Neural cell (in vitro differentiated cells): Measurements from ENCODE around the gene HS6ST3. TPM values are rescaled to one million over a fixed set of nuclear protein-coding genes. Genes with fewer than 3 reads are reported as not detected.
A peak's percentile ranks its signal among the peaks of the same experiment; 100 is the strongest.

Source experiments
- H2AFZ ChIP-seq: fragments of 200-600, 300-800 bp; sonication (generic), shearing (Covaris generic); 2 replicates; pipeline ENCODE4 v1.6.0; 2014; ENCODE audit warnings: low read depth, mild to moderate bottlenecking, antibody characterized with exemption, low read length, moderate library complexity
- H3F3A ChIP-seq: fragments of 200-600 bp; shearing (Covaris generic); 2 replicates; pipeline ENCODE4 v1.6.1; 2016; ENCODE audit warnings: mild to moderate bottlenecking, moderate library complexity, mixed read lengths, antibody characterized with exemption, low read length; ENCODE audit not compliant: insufficient read depth, poor library complexity, severe bottlenecking
- H3K27ac ChIP-seq: fragments of 200-600, 300-800 bp; sonication (generic), shearing (Covaris generic); 2 replicates; pipeline ENCODE4 v1.5.1; 2014; ENCODE audit warnings: mild to moderate bottlenecking, low read length, moderate library complexity
- H3K27me3 ChIP-seq: fragments of 300-800, 200-600 bp; sonication (generic), shearing (Covaris generic); 2 replicates; pipeline ENCODE4 v1.6.0; 2014; ENCODE audit warnings: mild to moderate bottlenecking, low read depth, low read length, moderate library complexity; ENCODE audit not compliant: insufficient read depth
- H3K36me3 ChIP-seq: fragments of 300-800, 200-600 bp; sonication (generic), shearing (Covaris generic); 2 replicates; pipeline ENCODE4 v1.5.1; 2014; ENCODE audit warnings: mild to moderate bottlenecking, antibody characterized with exemption, low read length, moderate library complexity; ENCODE audit not compliant: insufficient read depth
- H3K4me2 ChIP-seq: fragments of 300-800, 200-600 bp; sonication (generic), shearing (Covaris generic); 2 replicates; pipeline ENCODE4 v1.6.0; 2014; ENCODE audit warnings: mild to moderate bottlenecking, low read length
- H3K4me3 ChIP-seq: fragments of 300-800, 200-600 bp; sonication (generic), shearing (Covaris generic); 2 replicates; pipeline ENCODE4 v1.5.1; 2014; ENCODE audit warnings: mild to moderate bottlenecking, low read length, moderate library complexity
- H3K79me2 ChIP-seq: fragments of 200-600 bp; shearing (Covaris generic); replicated peaks from 2 replicates; pipeline ENCODE4 v1.6.0; 2014; ENCODE audit warnings: mild to moderate bottlenecking, low read length, moderate library complexity; ENCODE audit not compliant: insufficient read depth
- H3K9ac ChIP-seq: fragments of 300-800, 200-600 bp; sonication (generic), shearing (Covaris generic); 2 replicates; pipeline ENCODE4 v1.6.1; 2016; ENCODE audit warnings: mild to moderate bottlenecking, low read length, mixed read lengths
- H3K9me2 ChIP-seq: fragments of 200-600 bp; shearing (Covaris generic); 2 replicates; pipeline ENCODE4 v1.6.1; 2016; ENCODE audit warnings: mild to moderate bottlenecking, low read length, mixed read lengths; ENCODE audit not compliant: insufficient read depth
- H3K9me3 ChIP-seq: fragments of 200-600, 300-800 bp; sonication (generic), shearing (Covaris generic); 2 replicates; pipeline ENCODE4 v1.6.1; 2016; ENCODE audit warnings: mild to moderate bottlenecking, mixed run types, low read length, moderate library complexity, mixed read lengths
- H4K20me1 ChIP-seq: fragments of 200-600 bp; shearing (Covaris generic); 2 replicates; pipeline ENCODE4 v1.6.1; 2016; ENCODE audit warnings: mild to moderate bottlenecking, mixed run types; ENCODE audit not compliant: insufficient read depth
- EP300 ChIP-seq: fragments of 450-650 bp; conservative IDR thresholded peaks from 2 replicates; pipeline ENCODE4 v1.6.1; 2014; ENCODE audit warnings: antibody characterized with exemption, mild to moderate bottlenecking, moderate library complexity; ENCODE audit not compliant: poor library complexity, severe bottlenecking
- EZH2 ChIP-seq: fragments of 200-600, 300-800 bp; shearing (Covaris generic), sonication (generic); IDR thresholded peaks from 2 replicates; pipeline ENCODE4 v1.6.1; 2014; ENCODE audit warnings: antibody characterized with exemption, low read length, borderline replicate concordance, mild to moderate bottlenecking; ENCODE audit not compliant: insufficient read depth, poor library complexity, severe bottlenecking
- MXI1 ChIP-seq: fragments of 450-650 bp; conservative IDR thresholded peaks from 2 replicates; pipeline ENCODE4 v1.6.1; 2014; ENCODE audit warnings: antibody characterized with exemption, mild to moderate bottlenecking; ENCODE audit not compliant: poor library complexity, severe bottlenecking
- POLR2AphosphoS5 ChIP-seq: IDR thresholded peaks from 2 replicates; pipeline ENCODE4 v1.6.1; 2012
- RAD21 ChIP-seq: fragments of 450-650 bp; conservative IDR thresholded peaks from 2 replicates; pipeline ENCODE4 v1.6.1; 2014; ENCODE audit warnings: antibody characterized with exemption, mild to moderate bottlenecking, moderate library complexity
- SMC3 ChIP-seq: fragments of 450-650 bp; conservative IDR thresholded peaks from 2 replicates; pipeline ENCODE4 v1.6.1; 2014; ENCODE audit warnings: antibody characterized with exemption, mild to moderate bottlenecking, moderate library complexity; ENCODE audit not compliant: poor library complexity
- TAF1 ChIP-seq: IDR thresholded peaks from 2 replicates; pipeline ENCODE4 v1.6.1; 2012; ENCODE audit warnings: low read depth
- polyA plus RNA-seq: library from polyadenylated mRNA; depleted of rRNA; stranded (reverse); fragments of >200 nt; gene quantifications from 2 replicates; pipeline ENCODE4 v1.2.3, GENCODE V29; 2014
- TF ChIP-seq, protein P1 (sequence below): IDR thresholded peaks from 2 replicates; pipeline ENCODE4 v1.6.1; 2012; ENCODE audit warnings: borderline replicate concordance
- TF ChIP-seq, protein P2 (sequence below): fragments of 450-650 bp; IDR thresholded peaks from 2 replicates; pipeline ENCODE4 v1.5.1; 2014; ENCODE audit warnings: antibody characterized with exemption, mild to moderate bottlenecking, moderate library complexity; ENCODE audit not compliant: poor library complexity, severe bottlenecking

HS6ST3 gene
- polyA plus RNA-seq, 1 donor from 2014 or later: 10.9 TPM

DNA sequence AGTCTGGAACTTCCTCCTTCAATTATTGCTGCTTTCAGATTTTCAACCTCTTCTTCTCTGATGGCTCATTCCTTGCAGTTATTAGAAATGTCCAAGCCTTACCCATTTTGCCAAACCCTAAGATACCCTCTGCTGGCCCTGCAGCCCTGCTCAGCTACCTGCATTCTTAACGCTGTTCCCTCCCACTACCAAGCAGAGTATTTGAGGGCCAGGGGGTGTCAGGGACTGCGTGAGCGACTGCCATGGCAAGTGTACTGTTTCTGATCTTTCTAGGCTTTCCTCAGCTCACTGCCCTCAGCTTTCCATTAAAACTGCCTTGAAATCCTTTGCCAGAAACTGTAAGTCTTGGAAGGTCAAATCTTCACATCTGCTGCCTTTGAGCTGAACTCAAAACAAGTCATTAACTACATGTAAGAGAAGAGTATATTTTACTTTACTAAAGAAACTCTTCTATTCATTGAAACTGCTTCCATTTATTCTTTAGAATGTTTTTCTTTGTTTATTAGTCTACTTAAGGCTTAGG is 41.0 kb downstream of the HS6ST3 start:
- no peak for TF ChIP-seq RAD21
- no peak for TF ChIP-seq SMC3
- TF ChIP-seq EP300: no peak
- TF ChIP-seq, protein P1, sequence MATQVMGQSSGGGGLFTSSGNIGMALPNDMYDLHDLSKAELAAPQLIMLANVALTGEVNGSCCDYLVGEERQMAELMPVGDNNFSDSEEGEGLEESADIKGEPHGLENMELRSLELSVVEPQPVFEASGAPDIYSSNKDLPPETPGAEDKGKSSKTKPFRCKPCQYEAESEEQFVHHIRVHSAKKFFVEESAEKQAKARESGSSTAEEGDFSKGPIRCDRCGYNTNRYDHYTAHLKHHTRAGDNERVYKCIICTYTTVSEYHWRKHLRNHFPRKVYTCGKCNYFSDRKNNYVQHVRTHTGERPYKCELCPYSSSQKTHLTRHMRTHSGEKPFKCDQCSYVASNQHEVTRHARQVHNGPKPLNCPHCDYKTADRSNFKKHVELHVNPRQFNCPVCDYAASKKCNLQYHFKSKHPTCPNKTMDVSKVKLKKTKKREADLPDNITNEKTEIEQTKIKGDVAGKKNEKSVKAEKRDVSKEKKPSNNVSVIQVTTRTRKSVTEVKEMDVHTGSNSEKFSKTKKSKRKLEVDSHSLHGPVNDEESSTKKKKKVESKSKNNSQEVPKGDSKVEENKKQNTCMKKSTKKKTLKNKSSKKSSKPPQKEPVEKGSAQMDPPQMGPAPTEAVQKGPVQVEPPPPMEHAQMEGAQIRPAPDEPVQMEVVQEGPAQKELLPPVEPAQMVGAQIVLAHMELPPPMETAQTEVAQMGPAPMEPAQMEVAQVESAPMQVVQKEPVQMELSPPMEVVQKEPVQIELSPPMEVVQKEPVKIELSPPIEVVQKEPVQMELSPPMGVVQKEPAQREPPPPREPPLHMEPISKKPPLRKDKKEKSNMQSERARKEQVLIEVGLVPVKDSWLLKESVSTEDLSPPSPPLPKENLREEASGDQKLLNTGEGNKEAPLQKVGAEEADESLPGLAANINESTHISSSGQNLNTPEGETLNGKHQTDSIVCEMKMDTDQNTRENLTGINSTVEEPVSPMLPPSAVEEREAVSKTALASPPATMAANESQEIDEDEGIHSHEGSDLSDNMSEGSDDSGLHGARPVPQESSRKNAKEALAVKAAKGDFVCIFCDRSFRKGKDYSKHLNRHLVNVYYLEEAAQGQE: no peak
- no peak for TF ChIP-seq MXI1
- TF ChIP-seq, protein P2, sequence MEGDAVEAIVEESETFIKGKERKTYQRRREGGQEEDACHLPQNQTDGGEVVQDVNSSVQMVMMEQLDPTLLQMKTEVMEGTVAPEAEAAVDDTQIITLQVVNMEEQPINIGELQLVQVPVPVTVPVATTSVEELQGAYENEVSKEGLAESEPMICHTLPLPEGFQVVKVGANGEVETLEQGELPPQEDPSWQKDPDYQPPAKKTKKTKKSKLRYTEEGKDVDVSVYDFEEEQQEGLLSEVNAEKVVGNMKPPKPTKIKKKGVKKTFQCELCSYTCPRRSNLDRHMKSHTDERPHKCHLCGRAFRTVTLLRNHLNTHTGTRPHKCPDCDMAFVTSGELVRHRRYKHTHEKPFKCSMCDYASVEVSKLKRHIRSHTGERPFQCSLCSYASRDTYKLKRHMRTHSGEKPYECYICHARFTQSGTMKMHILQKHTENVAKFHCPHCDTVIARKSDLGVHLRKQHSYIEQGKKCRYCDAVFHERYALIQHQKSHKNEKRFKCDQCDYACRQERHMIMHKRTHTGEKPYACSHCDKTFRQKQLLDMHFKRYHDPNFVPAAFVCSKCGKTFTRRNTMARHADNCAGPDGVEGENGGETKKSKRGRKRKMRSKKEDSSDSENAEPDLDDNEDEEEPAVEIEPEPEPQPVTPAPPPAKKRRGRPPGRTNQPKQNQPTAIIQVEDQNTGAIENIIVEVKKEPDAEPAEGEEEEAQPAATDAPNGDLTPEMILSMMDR: no peak
- TF ChIP-seq POLR2AphosphoS5: no peak
- TF ChIP-seq TAF1: no peak
- TF ChIP-seq EZH2: no peak
- H3K4me2 ChIP-seq: no peak overlapping the region
- no peaks in the 10 kb centered on the region for H3K36me3 ChIP-seq
- no peak overlapping the region for H3K4me3 ChIP-seq
- H3K9me3 ChIP-seq: no peaks in the 10 kb centered on the region
- H4K20me1 ChIP-seq: no peaks in the 10 kb centered on the region
- H3K9ac ChIP-seq: no peak overlapping the region
- no peaks in the 10 kb centered on the region for H3K9me2 ChIP-seq
- no peak overlapping the region for H2AFZ ChIP-seq
- no peak overlapping the region for H3K27ac ChIP-seq
- H3K79me2 ChIP-seq: no peaks in the 10 kb centered on the region
- no peaks in the 10 kb centered on the region for H3K27me3 ChIP-seq
- no peaks in the 10 kb centered on the region for H3F3A ChIP-seq

DNA sequence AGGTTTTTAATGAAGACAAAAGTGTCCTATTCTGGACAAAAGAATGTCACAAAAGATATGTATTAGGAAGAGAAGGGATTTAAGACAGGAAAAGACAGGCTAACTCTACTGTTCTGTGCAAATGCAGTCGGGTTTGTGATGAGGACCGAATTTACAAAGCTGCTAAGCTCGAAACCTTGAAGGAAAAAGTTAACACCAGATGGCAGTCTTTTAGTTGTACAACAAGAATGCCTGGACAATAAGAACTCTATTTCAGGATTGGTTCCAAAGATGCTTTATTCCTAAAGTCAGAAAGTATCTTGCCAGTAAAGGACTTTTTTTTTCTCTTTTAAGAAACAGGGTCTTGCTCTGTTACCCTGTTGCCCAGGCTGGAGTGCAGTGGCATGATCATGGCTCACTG is 51.1 kb downstream of the HS6ST3 start:
- H2AFZ ChIP-seq: no peak overlapping the region
- H3K27ac ChIP-seq: no peak overlapping the region
- no peak overlapping the region for H3K4me3 ChIP-seq
- H3K4me2 ChIP-seq: no peak overlapping the region
- peak; percentile 62 for TF ChIP-seq SMC3
- TF ChIP-seq MXI1: no peak
- peak; percentile 51 for TF ChIP-seq RAD21
- TF ChIP-seq, protein P2: peak; percentile 38
- no peak for TF ChIP-seq POLR2AphosphoS5
- H3K9me2 ChIP-seq: no peaks in the 10 kb centered on the region
- H3K9me3 ChIP-seq: no peaks in the 10 kb centered on the region
- H3K9ac ChIP-seq: no peak overlapping the region
- H3K36me3 ChIP-seq: no peaks in the 10 kb centered on the region
- H4K20me1 ChIP-seq: no peaks in the 10 kb centered on the region
- H3F3A ChIP-seq: no peaks in the 10 kb centered on the region
- no peaks in the 10 kb centered on the region for H3K27me3 ChIP-seq
- H3K79me2 ChIP-seq: no peaks in the 10 kb centered on the region
